Vagina (tissue), 2 donors: Measurements from ENCODE around the gene NR1H3.

Experiments used
- CTCF ChIP-seq, 3 experiments: fragments of 450-650 bp in 2 of 3; fragments of 200-600 bp in 1 of 3; sonication (generic) in 1 of 3; IDR thresholded peaks; one replicate each; pipeline ENCODE4 v1.5.1; 2017 to 2019; ENCODE audit warnings: antibody characterized with exemption in 3 of 3, mild to moderate bottlenecking in 2 of 3, moderate library complexity in 2 of 3
- POLR2AphosphoS5 ChIP-seq, 2 donors: sonication (generic); formaldehyde crosslinking; IDR thresholded peaks; one replicate each; pipeline ENCODE4 v1.9.0; 2017; ENCODE audit warnings: antibody characterized with exemption in 2 of 2, mild to moderate bottlenecking in 2 of 2, low read depth in 1 of 2; ENCODE audit not compliant: insufficient read depth in 1 of 2

GRCh38 chr11:47289856-47290255 lies 32.1 kb downstream of the NR1H3 start:
- no peak for TF ChIP-seq CTCF (IDR thresholded peaks at IDR 0.05)
- no peak for TF ChIP-seq POLR2AphosphoS5 (IDR thresholded peaks at IDR 0.05; ENCODE audit: insufficient read depth in 1 of 2, low read depth in 1 of 2)
